Stimulated activated CD8-positive, alpha-beta memory T cell treated with anti-CD3 and anti-CD28 coated beads, Interleukin-2, amount 100 ng/mL, for 48 hours (primary cell): ENCODE results near the gene DYNLT4.

Source experiments
- DNase-seq, 2 donors: peaks; one replicate each; pipeline ENCODE4 v3.0.0-alpha.2; 2020; ENCODE audit warnings: low read depth in 2 of 2

The DYNLT4 gene

GRCh38 chr1:44757420-44757819 is 49.7 kb downstream of the DYNLT4 start:
- DNase-seq, result no peak
